HG02588 (cell line): Measurements from ENCODE around the gene IL1R2.

Experiments
- ATAC-seq: cut with Tn5 transposase; IDR thresholded peaks from one replicate; pipeline ENCODE4 v1.9.1; 2021; ENCODE audit warnings: mild to moderate bottlenecking, moderate library complexity; ENCODE audit not compliant: unreplicated experiment

The IL1R2 gene

GRCh38 chr2:101974663-101975062 is 17.1 kb upstream of the IL1R2 start:
- ATAC-seq, result no peak

- no peak for ATAC-seq
These were observed 16.4 kb upstream of the IL1R2 start for GRCh38 chr2:101975171-101975870.

DNA sequence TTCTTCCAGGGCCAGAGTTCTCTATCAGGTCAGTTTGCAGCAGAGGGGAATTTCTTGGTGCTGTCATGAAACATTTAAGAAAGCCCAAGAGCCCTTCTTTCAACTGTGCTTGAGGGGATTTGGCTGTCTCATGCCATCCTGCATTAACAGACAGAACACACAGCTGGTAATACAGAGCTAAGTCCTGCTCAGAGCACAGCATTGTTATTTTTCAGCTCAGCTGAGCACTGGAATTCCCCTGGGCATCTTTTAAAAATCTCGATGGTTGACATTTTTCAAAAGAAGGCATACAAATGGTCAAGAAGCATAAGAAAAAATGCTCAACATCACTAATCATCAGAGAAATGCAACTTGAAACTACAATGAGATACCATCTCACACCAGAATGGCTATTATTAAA is 14.9 kb upstream of the IL1R2 start:
- no peak for ATAC-seq

- no peak for ATAC-seq
These were observed 11.4 kb upstream of the IL1R2 start for GRCh38 chr2:101980368-101980767.

- ATAC-seq, result no peak
These were observed 10.7 kb upstream of the IL1R2 start for GRCh38 chr2:101981066-101981465.

DNA sequence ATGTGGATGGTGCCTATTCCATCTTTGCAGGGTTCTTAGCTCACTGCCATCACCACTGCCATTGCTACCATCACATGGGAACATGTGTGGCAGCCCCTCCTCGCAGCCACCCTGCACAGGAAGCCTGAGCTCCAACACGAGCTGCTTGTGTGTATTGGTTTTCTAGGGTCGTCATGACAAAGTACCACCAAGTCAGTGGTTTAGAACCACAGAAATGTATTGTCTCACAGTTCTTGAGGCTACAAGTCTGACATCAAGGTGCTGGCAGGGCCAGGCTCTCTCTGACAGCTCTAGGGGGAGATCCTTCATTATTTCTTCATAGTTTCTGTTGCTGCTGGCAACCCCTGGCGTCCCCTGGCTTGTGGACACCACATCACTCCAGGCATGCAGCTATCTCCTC is 10.3 kb upstream of the IL1R2 start:
- no peak for ATAC-seq

DNA sequence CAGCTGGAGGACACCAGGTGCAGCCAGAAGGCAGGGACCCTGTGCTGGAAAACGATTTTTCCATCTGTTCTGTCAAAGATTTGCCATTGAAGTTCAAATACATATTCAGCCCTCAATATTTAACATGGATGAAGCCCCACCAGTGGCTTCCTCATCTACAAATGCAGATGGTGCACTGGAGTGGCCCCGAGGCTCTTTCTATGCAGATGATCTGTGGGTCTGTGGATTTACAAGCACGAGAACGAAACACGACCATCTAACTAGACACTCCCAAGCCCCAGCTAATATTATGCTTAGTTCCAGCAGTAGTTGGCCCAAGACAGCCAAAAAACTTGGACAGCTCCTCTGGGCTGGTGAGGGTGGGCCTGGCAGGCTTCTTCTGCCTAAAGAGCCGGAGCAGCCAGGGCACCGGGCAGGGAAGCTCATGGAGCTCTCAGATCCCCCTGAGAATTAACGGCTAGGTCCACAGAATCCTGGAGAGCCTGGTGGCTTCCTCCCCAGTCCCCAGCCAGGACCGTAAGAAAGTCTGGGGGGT is 9.2 kb upstream of the IL1R2 start:
- ATAC-seq, result no peak

GRCh38 chr2:101983486-101983885 is 8.3 kb upstream of the IL1R2 start:
- ATAC-seq, result no peak

DNA sequence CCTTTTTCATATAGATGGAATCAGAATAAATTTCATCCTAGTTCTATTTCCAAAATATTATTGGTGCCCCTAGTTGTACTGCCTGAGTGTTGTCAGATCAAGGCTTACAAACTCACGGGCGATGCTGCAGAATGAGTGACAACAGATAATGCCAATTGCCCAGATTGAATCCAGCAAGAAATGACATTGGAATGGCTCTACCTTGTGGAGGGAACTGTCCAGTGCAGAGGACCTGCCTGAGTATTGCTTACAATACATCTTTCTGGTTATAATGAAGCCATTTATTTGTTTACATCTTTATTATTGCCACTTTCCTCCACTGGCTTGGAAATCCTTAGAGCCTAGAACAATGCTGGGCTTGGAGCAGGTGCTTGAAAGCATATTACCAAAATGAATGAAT is 7.8 kb upstream of the IL1R2 start:
- no peak for ATAC-seq

DNA sequence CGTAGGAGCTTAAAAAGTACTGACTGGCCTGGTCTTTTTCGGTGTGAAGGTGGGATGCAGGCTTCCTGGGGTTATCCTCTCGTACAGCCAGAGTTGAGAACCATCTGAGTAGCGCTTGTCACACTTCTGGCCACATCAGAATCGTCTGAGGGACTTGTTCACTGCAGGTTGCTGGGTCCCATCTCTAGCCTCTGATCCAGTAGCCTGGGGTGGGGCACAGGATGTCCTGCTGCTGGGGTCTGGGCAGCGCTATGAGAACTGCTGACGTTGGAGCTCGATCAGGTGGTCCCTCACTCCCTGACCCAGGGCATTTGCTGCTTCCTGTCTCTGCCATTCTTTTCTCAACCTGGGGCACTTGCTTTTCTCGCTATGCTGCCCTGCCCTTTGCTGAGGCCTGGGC is 7.1 kb upstream of the IL1R2 start:
- no peak for ATAC-seq

DNA sequence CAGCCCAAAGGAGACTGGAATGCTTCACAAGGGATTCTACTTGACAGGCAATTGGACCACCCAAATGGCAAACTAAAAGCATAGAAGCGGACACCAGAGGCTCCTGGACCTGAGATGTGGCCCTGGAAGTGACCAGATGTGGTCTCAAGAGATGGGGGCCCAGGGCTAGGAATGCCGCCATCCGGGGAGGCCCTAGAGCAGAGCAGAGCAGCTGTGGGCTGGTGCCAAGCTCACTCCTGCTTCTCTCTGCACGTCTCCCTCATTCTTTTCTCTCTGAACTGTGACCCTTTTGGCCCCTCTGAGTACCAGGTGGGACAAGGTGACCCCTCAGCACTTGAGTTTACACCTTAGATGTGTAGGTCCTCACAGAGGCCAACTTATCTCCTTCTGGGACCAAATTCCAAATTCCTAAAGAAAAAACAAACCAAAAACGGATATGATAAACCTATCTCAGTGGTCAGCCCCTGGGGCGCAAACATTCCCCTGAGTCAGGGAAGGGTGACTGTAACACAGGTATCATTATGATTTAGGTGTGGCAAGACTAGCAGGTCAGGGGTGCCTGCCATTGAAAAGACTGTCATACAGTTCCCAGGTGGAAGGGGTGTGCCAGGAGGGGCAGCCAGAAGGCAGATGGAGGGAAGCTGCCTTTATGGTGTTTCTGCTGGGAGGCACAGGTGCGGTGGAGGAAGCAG is 6.5 kb upstream of the IL1R2 start:
- no peak for ATAC-seq

DNA sequence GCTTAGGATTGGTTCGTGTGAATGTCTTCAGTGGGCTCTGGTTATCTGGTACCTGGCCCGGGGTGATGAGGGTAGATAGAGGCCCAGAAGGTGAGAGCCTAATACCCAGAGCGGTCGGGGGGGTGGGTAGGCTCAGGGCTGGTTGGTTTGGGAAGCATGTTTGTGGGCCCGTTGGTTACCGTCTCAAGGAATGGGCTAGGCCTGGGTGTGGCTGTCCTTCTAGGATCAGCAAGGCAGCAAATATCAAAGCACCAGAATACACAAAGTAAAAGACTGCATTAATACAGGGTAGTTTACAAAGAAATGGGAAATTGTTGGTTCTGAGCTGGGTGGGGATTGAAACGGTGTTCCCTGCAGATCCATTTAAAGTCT is 6.0 kb upstream of the IL1R2 start:
- ATAC-seq, result no peak

- ATAC-seq, result no peak
These were observed 5.4 kb upstream of the IL1R2 start for GRCh38 chr2:101986376-101986775.

GRCh38 chr2:101986804-101987740 is 4.7 kb upstream of the IL1R2 start:
- no peak for ATAC-seq

DNA sequence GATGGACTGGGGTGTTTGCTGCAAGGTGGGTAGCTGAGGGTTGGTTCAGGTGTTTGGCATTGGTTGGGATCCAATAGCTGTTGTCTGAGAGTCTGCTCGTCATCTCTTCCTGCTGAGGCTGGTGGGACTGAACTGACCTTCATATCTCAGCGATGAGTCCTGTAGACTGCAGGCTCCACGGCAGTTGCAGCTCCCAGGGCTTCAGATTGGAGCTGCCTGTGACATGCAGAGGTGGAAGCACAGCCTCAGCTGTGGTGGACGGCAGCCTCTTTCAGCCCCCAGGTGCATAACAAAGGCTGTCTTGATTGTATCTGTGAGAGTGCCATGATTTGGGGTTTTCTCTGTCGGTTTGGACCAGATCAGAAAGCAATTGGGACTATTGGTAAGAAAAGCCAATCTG is 3.9 kb upstream of the IL1R2 start:
- ATAC-seq, result no peak

DNA sequence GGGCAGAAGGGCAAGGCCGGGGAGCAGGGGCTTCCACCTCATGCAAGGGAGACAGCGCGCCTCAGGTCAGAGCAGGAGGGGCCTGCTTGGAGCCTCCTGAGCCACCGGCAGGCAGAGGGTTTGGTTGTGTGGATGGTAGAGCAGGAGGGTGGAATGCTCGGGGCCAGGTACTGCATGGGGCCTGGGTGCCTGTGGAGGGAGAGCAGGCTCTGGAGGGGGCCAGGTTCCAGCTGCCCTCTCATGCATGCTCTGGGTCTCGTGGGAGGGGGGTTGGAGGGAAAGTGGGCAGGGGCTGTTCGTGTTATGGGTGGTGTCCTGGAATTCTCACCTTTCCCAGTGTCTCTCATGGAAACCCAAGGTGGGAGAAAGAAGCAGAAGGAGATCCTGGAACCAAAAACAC is 3.2 kb upstream of the IL1R2 start:
- no peak for ATAC-seq

DNA sequence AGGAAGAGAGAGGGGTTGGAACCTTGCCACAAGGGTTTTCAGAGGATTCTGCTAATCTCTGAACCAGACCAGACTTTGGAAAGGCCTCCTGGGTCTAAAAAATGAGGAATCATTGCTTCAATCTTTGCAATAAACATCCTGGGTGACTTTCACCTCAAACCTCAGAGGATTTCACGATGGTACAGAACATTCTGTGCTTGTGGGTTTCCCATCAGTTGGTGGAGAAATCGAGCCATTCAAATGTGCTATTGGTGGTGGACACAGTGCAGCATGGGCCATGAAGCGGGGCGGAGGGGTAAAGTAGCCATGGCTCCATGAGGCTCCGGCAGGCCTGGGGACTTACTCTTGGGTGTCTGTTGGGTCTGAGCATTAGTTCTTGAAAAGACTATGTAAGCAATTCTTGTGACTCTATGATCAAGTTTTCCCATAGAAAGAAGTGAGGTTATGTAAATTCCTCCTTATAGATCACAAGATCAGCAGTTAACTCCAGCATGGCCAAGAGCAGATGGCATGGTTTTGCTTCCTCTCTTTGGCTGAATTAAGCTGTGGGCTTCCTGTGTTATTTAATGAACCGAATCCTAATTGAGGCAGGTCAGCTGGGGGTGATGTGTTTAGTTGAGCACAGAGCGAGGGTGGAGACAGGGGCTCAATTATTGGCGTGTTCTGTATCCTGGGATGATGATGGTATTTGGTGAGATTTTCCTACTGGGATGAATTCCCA is 1.9 kb upstream of the IL1R2 start:
- no peak for ATAC-seq

- ATAC-seq, result no peak
These were observed 2.0 kb downstream of the IL1R2 start for GRCh38 chr2:101993772-101994171.

- no peak for ATAC-seq
These were observed 3.3 kb downstream of the IL1R2 start for GRCh38 chr2:101995019-101995418.

DNA sequence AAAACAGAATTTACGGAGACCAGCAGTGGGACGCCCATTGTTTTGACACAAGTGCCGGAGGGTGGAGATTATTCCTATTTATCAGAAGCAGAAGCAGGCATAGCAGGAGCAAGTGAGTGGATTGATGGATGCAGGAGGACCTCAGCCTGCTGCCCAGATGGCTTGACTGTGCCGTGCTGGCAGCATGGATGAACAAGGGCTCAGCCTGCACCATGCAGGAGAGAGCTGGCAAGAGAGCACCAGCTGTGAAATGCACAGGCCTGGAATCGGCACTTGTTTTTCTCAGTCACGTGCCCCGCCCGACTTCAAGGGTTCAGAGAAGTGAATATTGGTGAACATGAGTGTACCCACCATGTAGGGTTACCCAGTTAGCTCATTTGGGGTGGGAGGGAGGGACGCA is 4.0 kb downstream of the IL1R2 start:
- no peak for ATAC-seq

- no peak for ATAC-seq
These were observed 6.8 kb downstream of the IL1R2 start for GRCh38 chr2:101998556-101998895.
